Mesodermal cell (in vitro differentiated cells): ENCODE data around the gene SPINK4.

Experiments
- H3K27ac ChIP-seq: 2 replicates; pipeline ENCODE4 v1.7.0; 2013; ENCODE audit warnings: mild to moderate bottlenecking, low read depth, low read length, moderate library complexity; ENCODE audit not compliant: severe bottlenecking
- H3K36me3 ChIP-seq: 2 replicates; pipeline ENCODE4 v1.7.1; 2013; ENCODE audit warnings: mild to moderate bottlenecking, low read length, moderate library complexity; ENCODE audit not compliant: control insufficient read depth, insufficient read depth
- H3K4me1 ChIP-seq: one replicate; pipeline ENCODE4 v1.7.1; 2013; ENCODE audit warnings: mild to moderate bottlenecking, low read length; ENCODE audit not compliant: insufficient read depth, control insufficient read depth, poor library complexity, severe bottlenecking
- H3K4me3 ChIP-seq: 2 replicates; pipeline ENCODE4 v1.7.0; 2013; ENCODE audit warnings: low read length, control low read depth, mild to moderate bottlenecking; ENCODE audit not compliant: insufficient read depth, poor library complexity, severe bottlenecking; ENCODE audit errors: extremely low read depth
- H3K9me3 ChIP-seq: 2 replicates; pipeline ENCODE4 v1.7.1; 2013; ENCODE audit warnings: mild to moderate bottlenecking, low read length, moderate library complexity; ENCODE audit not compliant: control insufficient read depth
- WGBS, 2 experiments: methylation state at CpG; one replicate each; pipeline ENCODE4 v1.1.5; 2013; ENCODE audit warnings: missing lambda C conversion rate in 2 of 2; ENCODE audit not compliant: insufficient coverage in 2 of 2; 5-methylcytosine and 5-hydroxymethylcytosine counted together

Gene SPINK4

DNA sequence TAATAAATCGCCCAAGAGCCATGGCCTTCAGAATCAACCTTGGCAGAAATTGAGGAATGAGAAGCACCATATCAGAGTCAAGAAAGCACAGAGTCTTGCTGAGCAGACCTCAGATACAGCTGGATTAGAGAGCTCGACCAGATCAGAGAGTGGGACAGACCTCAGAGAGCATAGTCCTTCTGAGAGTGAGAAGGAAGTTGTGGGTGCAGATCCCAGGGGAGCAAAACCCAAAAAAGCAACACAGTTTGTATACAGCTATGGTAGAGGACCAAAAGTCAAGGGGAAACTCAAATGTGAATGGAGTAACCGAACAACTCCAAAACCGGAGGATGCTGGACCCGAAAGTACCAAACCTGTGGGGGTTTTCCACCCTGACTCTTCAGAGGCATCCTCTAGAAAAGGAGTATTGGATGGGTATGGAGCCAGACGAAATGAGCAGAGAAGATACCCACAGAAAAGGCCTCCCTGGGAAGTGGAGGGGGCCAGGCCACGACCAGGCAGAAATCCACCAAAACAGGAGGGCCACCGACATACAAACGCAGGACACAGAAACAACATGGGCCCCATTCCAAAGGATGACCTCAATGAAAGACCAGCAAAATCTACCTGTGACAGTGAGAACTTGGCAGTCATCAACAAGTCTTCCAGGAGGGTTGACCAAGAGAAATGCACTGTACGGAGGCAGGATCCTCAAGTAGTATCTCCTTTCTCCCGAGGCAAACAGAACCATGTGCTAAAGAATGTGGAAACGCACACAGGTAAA, 54.9 kb downstream of the SPINK4 start:
- no peak overlapping the region for H3K27ac ChIP-seq
- no peaks in the 10 kb centered on the region for H3K9me3 ChIP-seq
- 91 to 98% methylated on average over 6 to 8 of the region's 12 CpGs for WGBS, 2 experiments
- H3K36me3 ChIP-seq, result peaks cover 77% of the 10 kb centered on the region
- peaks cover 10% of the 10 kb centered on the region for H3K4me1 ChIP-seq
- H3K4me3 ChIP-seq, result no peak overlapping the region

DNA sequence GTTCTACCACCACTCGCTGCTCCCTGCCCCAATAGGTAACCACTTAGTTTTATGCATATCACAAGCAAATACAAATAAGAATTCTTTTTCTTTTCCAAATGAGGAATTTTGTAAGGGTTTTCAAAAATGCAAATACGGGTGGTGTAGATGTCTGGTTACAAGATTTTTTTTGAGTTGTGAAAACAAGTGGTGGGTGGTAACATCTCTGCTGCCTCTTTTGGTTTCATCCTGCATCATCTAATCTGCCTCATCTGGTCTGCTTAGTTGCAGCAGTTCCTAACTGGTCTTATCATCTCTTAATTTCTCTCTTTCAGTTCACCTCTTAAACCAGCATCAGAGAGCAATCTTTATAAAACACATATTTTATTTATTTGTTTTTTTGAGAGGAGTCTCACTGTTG, 55.6 kb downstream of the SPINK4 start:
- WGBS, 2 experiments, result 83 to 100% methylated on average over 1 of the region's 2 CpGs
- Histone ChIP-seq H3K27ac (no peak overlapping the region), H3K9me3 (no peaks in the 10 kb centered on the region), H3K4me1 (peaks cover 10% of the 10 kb centered on the region), H3K36me3 (peaks cover 84% of the 10 kb centered on the region), H3K4me3 (no peak overlapping the region)

DNA sequence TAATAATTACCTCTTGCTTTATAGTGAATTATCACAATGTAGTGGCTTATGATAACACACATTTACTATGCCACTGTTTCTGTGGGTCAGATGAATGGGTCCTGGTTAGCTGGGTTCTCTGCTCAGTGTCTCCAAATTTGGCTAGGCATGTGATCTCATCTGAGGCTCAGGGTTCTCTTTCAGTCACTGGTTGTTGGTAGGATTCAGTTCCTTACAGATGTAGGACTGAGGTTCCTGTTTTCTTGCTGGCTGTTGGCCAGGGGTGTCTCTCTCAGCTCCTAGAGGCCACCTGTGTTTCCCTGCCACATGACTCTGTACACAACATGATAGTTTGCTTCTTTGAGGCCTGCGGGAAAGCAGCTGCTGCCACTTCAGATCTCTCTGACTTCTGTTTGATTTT, 57.5 kb downstream of the SPINK4 start:
- Histone ChIP-seq H3K27ac (no peak overlapping the region), H3K36me3 (peaks cover 97% of the 10 kb centered on the region), H3K9me3 (no peaks in the 10 kb centered on the region), H3K4me1 (peaks cover 10% of the 10 kb centered on the region), H3K4me3 (no peak overlapping the region)
- WGBS, 2 experiments, result 100% methylated on average over 1 of the region's 1 CpG; no CpG with 5 or more reads in 1 of the 2 experiments
